Colonic mucosa (tissue), 4 donors: ENCODE data around the gene TCF25. TPM values are rescaled to one million over a fixed set of nuclear protein-coding genes. Genes with fewer than 3 reads are reported as not detected.

Source experiments
- DNase-seq: peaks from one replicate; pipeline ENCODE4 v3.0.0-alpha.2; 2020
- H3K27ac ChIP-seq: fragments of 200-600 bp; one replicate; pipeline ENCODE4 v1.8.0; 2021
- H3K27me3 ChIP-seq: fragments of 200-600 bp; one replicate; pipeline ENCODE4 v1.8.0; 2021
- H3K36me3 ChIP-seq: fragments of 200-600 bp; one replicate; pipeline ENCODE4 v1.8.0; 2021
- H3K4me1 ChIP-seq: fragments of 200-600 bp; one replicate; pipeline ENCODE4 v1.8.0; 2021; ENCODE audit warnings: mild to moderate bottlenecking
- H3K4me3 ChIP-seq: fragments of 200-600 bp; one replicate; pipeline ENCODE4 v1.8.0; 2021
- H3K9ac ChIP-seq, 2 donors: one replicate each; pipeline ENCODE4 v1.7.0; 2013; ENCODE audit warnings: control low read depth in 2 of 2, low read depth in 2 of 2, low read length in 2 of 2
- H3K9me3 ChIP-seq: fragments of 200-600 bp; one replicate; pipeline ENCODE4 v1.8.0; 2021
- CTCF ChIP-seq: fragments of 200-600 bp; IDR thresholded peaks from one replicate; pipeline ENCODE4 v1.8.0; 2022; ENCODE audit warnings: antibody characterized with exemption, mild to moderate bottlenecking
- intact Hi-C: fragments of 100-400 bp; cut with DNase I; formaldehyde crosslinking; loops from one replicate; pipeline ENCODE4 v1.14.1; 2022
- total RNA-seq, 2 donors: library from RNA; stranded (reverse); fragmentation: NEBNext Ultra II Directional in 1 of 2; extraction: Animal tissue kit (Norgen Biotek cat#: 25700) in 1 of 2; gene quantifications; one replicate each; pipeline ENCODE4 v1.2.1, GENCODE V29; 2021
- donor health status: healthy.
- donor health status: DM: no; HTN: no; CAD: no.
- donor health status: DM: no; HTN: no; CAD: no.

Gene TCF25
- total RNA-seq, 2 donors from 2014 or later, result 164 to 165 TPM

- Histone ChIP-seq H3K4me3 (no peak overlapping the region), H3K27ac (no peak overlapping the region), H3K36me3 (peaks cover 14% of the 10 kb centered on the region), H3K9ac (no peak overlapping the region), H3K9me3 (no peaks in the 10 kb centered on the region), H3K4me1 (no peaks in the 10 kb centered on the region), H3K27me3 (no peaks in the 10 kb centered on the region)
- TF ChIP-seq CTCF, result no peak
- no peak for DNase-seq
- intact Hi-C loops, result no loop called here
Measured at GRCh38 chr16:89902980-89903379, 29.6 kb downstream of the TCF25 start.

- H3K36me3 ChIP-seq, result peaks cover 14% of the 10 kb centered on the region
Measured at GRCh38 chr16:89903908-89904515, 30.6 kb downstream of the TCF25 start.

GRCh38 chr16:89904606-89905510 is 31.5 kb downstream of the TCF25 start:
- Histone ChIP-seq H3K27ac (no peak overlapping the region), H3K4me3 (no peak overlapping the region), H3K9me3 (no peaks in the 10 kb centered on the region), H3K9ac (no peak overlapping the region), H3K36me3 (peaks cover 14% of the 10 kb centered on the region), H3K4me1 (no peaks in the 10 kb centered on the region), H3K27me3 (no peaks in the 10 kb centered on the region)
- no peak for TF ChIP-seq CTCF
- intact Hi-C loops, result no loop called here
- DNase-seq, result no peak

More at GRCh38 chr16:89903908-89904515, 30.6 kb downstream of the TCF25 start:
- no peak for TF ChIP-seq CTCF
- intact Hi-C loops, result no loop called here
- Histone ChIP-seq H3K27ac (no peak overlapping the region), H3K4me3 (no peak overlapping the region), H3K4me1 (no peaks in the 10 kb centered on the region), H3K9me3 (no peaks in the 10 kb centered on the region), H3K9ac (no peak overlapping the region), H3K27me3 (no peaks in the 10 kb centered on the region)
- no peak for DNase-seq

GRCh38 chr16:89905511-89906139 is 32.2 kb downstream of the TCF25 start:
- Histone ChIP-seq H3K4me1 (no peaks in the 10 kb centered on the region), H3K27ac (no peak overlapping the region), H3K4me3 (no peak overlapping the region), H3K36me3 (peaks cover 13% of the 10 kb centered on the region), H3K9ac (no peak overlapping the region), H3K9me3 (no peaks in the 10 kb centered on the region), H3K27me3 (no peaks in the 10 kb centered on the region)
- TF ChIP-seq CTCF, result no peak
- intact Hi-C loops, result no loop called here
- DNase-seq, result no peak

- no peaks in the 10 kb centered on the region for H3K9me3 ChIP-seq
- H3K36me3 ChIP-seq, result peaks cover 8% of the 10 kb centered on the region
- TF ChIP-seq CTCF, result no peak
- H3K27ac ChIP-seq, result no peak overlapping the region
- no peaks in the 10 kb centered on the region for H3K4me1 ChIP-seq
- intact Hi-C loops, result no loop called here
- H3K4me3 ChIP-seq, result no peak overlapping the region
- DNase-seq, result no peak
- H3K9ac ChIP-seq, result no peak overlapping the region
- H3K27me3 ChIP-seq, result no peaks in the 10 kb centered on the region
Measured at GRCh38 chr16:89906140-89907025, 33.0 kb downstream of the TCF25 start.
